ENCODE data around the gene RSPO4.

RSPO4 gene

GRCh38 chr20:957544-957943 is 44.6 kb downstream of the RSPO4 start:
- H3K36me3 ChIP-seq (ENCODE audit: insufficient read depth), result no peaks in the 10 kb centered on the region
- no peaks in the 10 kb centered on the region for H3K27me3 ChIP-seq (ENCODE audit: insufficient read depth, low read depth)
- no peak overlapping the region for H3K4me2 ChIP-seq
- no peak overlapping the region for H3K9ac ChIP-seq
- peaks cover 8% of the 10 kb centered on the region for H3K4me1 ChIP-seq (ENCODE audit: low read depth, poor library complexity, severe bottlenecking)
- H2AFZ ChIP-seq (ENCODE audit: low read depth), result no peak overlapping the region
- no peaks in the 10 kb centered on the region for H4K20me1 ChIP-seq (ENCODE audit: insufficient read depth)
- H3K79me2 ChIP-seq (ENCODE audit: insufficient read depth, low read depth), result no peaks in the 10 kb centered on the region
- H3K27ac ChIP-seq, result no peak overlapping the region
- TF ChIP-seq, protein P1, sequence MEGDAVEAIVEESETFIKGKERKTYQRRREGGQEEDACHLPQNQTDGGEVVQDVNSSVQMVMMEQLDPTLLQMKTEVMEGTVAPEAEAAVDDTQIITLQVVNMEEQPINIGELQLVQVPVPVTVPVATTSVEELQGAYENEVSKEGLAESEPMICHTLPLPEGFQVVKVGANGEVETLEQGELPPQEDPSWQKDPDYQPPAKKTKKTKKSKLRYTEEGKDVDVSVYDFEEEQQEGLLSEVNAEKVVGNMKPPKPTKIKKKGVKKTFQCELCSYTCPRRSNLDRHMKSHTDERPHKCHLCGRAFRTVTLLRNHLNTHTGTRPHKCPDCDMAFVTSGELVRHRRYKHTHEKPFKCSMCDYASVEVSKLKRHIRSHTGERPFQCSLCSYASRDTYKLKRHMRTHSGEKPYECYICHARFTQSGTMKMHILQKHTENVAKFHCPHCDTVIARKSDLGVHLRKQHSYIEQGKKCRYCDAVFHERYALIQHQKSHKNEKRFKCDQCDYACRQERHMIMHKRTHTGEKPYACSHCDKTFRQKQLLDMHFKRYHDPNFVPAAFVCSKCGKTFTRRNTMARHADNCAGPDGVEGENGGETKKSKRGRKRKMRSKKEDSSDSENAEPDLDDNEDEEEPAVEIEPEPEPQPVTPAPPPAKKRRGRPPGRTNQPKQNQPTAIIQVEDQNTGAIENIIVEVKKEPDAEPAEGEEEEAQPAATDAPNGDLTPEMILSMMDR (conservative IDR thresholded peaks at IDR 0.05; ENCODE audit: low read depth, low read length), result 0 out of 2 replicates have a peak, but pooled peaks have one; percentile 10
- no peak overlapping the region for H3K4me3 ChIP-seq (IDR thresholded peaks at IDR 0.05; ENCODE audit: insufficient read depth, low read depth, low read length)

DNA sequence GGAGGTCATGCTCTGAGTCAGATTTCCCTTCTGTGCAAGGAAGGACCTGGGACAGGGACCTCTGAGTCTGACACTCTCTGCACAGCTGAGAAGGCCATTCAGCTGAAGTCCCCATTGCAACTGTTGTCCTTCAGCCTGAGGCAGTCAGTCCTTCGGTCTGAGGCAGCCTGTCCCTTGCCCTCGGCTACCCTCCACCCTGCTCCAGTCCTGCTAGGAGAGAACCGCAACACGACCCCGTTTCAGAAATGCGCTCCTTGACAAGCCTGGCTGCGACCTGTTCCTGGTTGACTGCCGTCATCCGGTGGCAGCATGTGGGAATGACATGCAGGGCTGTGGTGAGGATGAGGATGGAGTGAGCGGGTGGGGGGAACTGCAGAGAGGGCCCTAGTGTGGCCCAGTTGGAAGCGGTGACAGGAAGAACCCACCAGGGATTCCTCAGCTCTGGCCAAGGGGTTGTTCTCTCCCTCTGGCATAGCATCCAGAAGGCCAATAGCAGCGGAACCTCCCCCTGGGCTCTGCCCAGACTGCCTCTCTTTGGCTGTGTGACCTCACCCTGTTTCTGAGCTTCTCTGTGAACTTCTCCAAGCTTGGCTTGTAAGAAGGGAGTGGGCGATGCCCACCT is 45.7 kb downstream of the RSPO4 start:
- H3K27me3 ChIP-seq (ENCODE audit: insufficient read depth, low read depth), result no peaks in the 10 kb centered on the region
- H3K4me3 ChIP-seq (IDR thresholded peaks at IDR 0.05; ENCODE audit: insufficient read depth, low read depth, low read length), result no peak overlapping the region
- TF ChIP-seq, protein P1 (conservative IDR thresholded peaks at IDR 0.05; ENCODE audit: low read depth, low read length), result peak; percentile 99
- H3K79me2 ChIP-seq (ENCODE audit: insufficient read depth, low read depth), result no peaks in the 10 kb centered on the region
- no peaks in the 10 kb centered on the region for H4K20me1 ChIP-seq (ENCODE audit: insufficient read depth)
- H3K4me1 ChIP-seq (ENCODE audit: low read depth, poor library complexity, severe bottlenecking), result peaks cover 8% of the 10 kb centered on the region
- H3K27ac ChIP-seq, result no peak overlapping the region
- no peaks in the 10 kb centered on the region for H3K36me3 ChIP-seq (ENCODE audit: insufficient read depth)
- peak overlapping the region; percentile 28; the same call in 1 of the 2 replicates for H3K4me2 ChIP-seq
- peak overlapping the region; percentile 68 for H2AFZ ChIP-seq (ENCODE audit: low read depth)
- H3K9ac ChIP-seq, result no peak overlapping the region

DNA sequence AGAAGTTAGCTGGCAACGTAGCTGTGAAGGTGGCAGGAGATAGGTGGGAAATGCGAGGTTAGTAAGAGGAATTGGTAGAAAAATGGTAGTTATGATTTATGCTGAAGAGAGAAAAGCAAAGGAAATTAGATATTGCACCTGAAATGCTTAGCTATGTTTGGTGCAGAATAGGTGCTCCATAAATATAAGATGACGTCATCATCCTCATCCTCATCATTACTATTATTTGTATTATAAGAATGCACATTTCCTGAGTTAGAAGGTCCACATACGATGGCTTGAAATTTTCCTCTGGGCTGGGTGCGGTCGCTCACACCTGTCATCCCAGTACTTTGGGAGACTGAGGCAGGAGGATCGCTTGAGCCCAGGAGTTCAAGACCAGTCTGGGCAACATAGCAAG is 46.5 kb downstream of the RSPO4 start:
- H3K36me3 ChIP-seq (ENCODE audit: insufficient read depth), result no peaks in the 10 kb centered on the region
- no peaks in the 10 kb centered on the region for H4K20me1 ChIP-seq (ENCODE audit: insufficient read depth)
- no peaks in the 10 kb centered on the region for H3K79me2 ChIP-seq (ENCODE audit: insufficient read depth, low read depth)
- H2AFZ ChIP-seq (ENCODE audit: low read depth), result no peak overlapping the region
- H3K4me2 ChIP-seq, result no peak overlapping the region
- H3K27me3 ChIP-seq (ENCODE audit: insufficient read depth, low read depth), result no peaks in the 10 kb centered on the region
- no peak overlapping the region for H3K4me3 ChIP-seq (IDR thresholded peaks at IDR 0.05; ENCODE audit: insufficient read depth, low read depth, low read length)
- H3K27ac ChIP-seq, result no peak overlapping the region
- no peak overlapping the region for H3K9ac ChIP-seq
- TF ChIP-seq, protein P1 (conservative IDR thresholded peaks at IDR 0.05; ENCODE audit: low read depth, low read length), result no peak
- peaks cover 8% of the 10 kb centered on the region for H3K4me1 ChIP-seq (ENCODE audit: low read depth, poor library complexity, severe bottlenecking)

DNA sequence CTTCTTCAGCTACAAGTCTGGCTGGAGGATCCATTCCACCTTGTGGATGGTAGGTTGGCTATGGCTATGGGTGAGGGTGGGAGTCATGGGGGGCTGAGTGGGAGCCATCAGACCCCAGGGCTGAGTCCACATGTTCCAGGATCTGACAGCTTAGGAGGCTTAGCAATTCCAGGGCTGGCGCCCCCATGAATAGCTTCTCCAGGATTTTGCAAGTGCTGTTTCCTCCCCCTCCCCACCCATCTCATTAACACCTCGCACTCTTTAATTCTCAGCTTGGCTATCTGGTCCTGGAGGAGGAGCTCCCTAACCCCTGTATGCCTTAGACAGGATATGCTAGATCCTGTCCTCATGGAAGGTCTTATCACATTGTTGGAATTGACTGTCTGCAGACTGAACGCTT is 47.0 kb downstream of the RSPO4 start:
- H3K27me3 ChIP-seq (ENCODE audit: insufficient read depth, low read depth), result no peaks in the 10 kb centered on the region
- TF ChIP-seq, protein P1 (conservative IDR thresholded peaks at IDR 0.05; ENCODE audit: low read depth, low read length), result no peak
- no peaks in the 10 kb centered on the region for H4K20me1 ChIP-seq (ENCODE audit: insufficient read depth)
- H2AFZ ChIP-seq (ENCODE audit: low read depth), result no peak overlapping the region
- no peaks in the 10 kb centered on the region for H3K79me2 ChIP-seq (ENCODE audit: insufficient read depth, low read depth)
- no peak overlapping the region for H3K4me3 ChIP-seq (IDR thresholded peaks at IDR 0.05; ENCODE audit: insufficient read depth, low read depth, low read length)
- H3K4me2 ChIP-seq, result no peak overlapping the region
- H3K4me1 ChIP-seq (ENCODE audit: low read depth, poor library complexity, severe bottlenecking), result peaks cover 8% of the 10 kb centered on the region
- H3K9ac ChIP-seq, result no peak overlapping the region
- H3K36me3 ChIP-seq (ENCODE audit: insufficient read depth), result no peaks in the 10 kb centered on the region
- no peak overlapping the region for H3K27ac ChIP-seq
